T-helper 1 cell treated with Interleukin-12 subunit alpha and Interleukin-12 subunit beta and Interleukin-4 antibody, amounts not matched to agents 30 ng/mL and 1 ng/mL, for 36 hours (primary cell): ENCODE measurements around the gene RMI1. TPM values are rescaled to one million over a fixed set of nuclear protein-coding genes. Genes with fewer than 3 reads are reported as not detected.
"Not testable (repeated sequence)": the region's sequence is repeated elsewhere in the genome, so short reads cannot be mapped to it uniquely, and the experiment has no call there.

Source experiments
- intact Hi-C: fragments of 100-400 bp; cut with micrococcal nuclease; formaldehyde crosslinking; loops from one replicate; pipeline ENCODE4 v1.15.1; 2024
- total RNA-seq: library from RNA; stranded (reverse); gene quantifications from 2 replicates; pipeline ENCODE4 v1.2.3, GENCODE V29; 2022

RMI1 gene
- total RNA-seq: 23.4 and 25.4 TPM in 2 replicates

DNA sequence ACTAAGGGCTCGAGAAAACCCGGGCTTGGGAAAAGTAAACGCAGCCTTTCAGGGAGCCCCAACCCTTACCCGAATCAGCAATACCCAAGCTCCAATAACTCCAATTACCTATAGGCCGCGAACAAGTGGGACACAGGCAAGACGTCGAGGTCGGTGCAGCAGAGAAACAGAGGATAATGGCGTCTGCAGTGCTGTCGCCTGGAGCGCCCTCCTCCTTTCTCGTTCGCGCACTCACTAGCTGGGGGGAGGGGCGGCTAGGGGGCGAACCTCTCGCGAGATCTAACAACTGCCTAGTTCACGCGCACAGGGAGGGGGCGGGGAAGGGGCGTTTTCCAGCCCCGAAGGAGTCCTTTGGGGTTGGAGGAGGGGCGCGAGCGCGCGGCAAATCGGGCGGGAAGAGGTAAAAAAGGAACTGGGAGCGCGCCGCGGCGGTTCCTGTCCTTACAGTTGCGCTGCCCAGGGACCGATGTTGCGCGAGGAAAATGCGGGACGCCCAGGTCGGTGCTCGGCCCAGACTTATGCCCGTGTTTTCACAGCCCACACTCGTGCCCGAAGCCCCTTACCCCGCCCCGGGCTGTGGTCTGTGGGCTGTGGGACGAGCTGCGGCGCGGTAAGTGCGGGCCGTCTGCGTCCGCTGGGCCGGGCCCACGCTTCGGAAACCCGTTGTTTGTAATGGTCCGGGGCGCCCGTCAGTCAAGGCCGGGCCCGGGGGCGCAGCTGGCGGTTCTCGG is at the start of gene RMI1:
Gene RMI1, plus strand, starts transcription at position 411 of the 731 bp plus-strand sequence. CDS start 20,182 bp downstream, outside the sequence.
- intact Hi-C loops: loop anchor here (1.0 to 5.0 kb wide), 15 partner anchors 22 to 1960 kb away; partner anchors contain the start of genes GKAP1 and KIF27

- intact Hi-C loops: no loop called here
Observed at GRCh38 chr9:83930881-83931280, 49.7 kb upstream of the RMI1 start.

GRCh38 chr9:83932011-83932410 is 48.6 kb upstream of the RMI1 start:
- intact Hi-C loops: no loop called here

DNA sequence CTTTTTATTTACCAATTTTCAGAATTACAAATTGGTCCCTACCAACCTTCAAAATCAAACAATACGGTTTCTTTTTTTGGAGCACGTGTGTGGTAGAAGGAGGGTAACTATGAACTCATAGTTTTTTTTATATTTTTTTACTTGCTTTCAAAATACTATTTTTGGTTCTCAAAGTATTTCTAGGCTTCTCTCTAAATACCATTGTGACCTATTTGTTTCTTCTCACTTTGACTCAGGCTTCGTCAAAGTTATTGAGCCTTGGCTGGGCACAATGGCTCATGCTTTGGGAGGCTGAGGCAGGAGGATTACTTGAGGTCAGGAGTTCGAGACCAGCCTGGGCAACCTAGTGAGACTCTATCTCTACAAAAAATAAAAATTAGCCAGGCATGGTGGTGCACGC is 47.8 kb upstream of the RMI1 start:
- intact Hi-C loops: no loop called here

DNA sequence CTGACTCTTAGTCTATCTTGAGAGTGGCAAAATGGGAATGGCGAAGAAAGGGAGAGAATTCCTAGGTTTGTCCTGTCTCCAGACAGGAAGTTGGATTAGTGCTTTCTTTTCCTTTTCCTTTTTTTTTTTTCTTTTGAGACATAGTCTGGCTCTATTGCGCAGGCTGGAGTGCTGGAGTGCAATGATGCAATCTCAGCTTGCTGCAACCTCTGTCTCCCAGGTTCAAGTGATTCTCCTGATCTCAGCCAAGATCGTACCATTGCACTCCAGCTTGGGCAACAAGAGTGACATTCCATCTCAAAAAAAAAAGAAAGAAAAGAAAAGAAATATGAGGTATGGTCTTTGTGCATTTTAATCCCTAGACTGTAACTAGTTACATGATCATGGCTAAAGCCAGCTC is 46.8 kb upstream of the RMI1 start:
- intact Hi-C loops: no loop called here

- intact Hi-C loops: no loop called here
Observed at GRCh38 chr9:83934569-83935275, 45.9 kb upstream of the RMI1 start.

- intact Hi-C loops: no loop called here
Observed at GRCh38 chr9:83935276-83935935, 45.2 kb upstream of the RMI1 start.

DNA sequence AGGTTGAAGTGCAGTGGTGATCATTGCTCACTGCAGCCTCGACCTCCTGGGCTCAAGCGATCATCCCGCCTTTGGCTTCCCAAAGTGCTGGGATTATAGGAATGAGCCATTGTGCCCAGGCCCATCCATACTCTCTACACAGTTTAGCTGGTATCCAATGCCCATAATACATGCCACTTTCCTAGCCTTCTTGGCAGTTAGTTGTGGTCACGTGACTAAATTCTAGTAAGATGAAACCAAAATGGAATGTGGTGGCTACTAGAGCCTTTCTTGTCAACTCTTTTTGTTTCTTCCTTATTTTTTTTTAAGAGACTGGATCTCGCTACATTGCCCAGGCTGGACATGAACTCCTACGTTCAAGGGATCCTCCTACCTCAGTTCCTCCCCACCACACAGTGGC is 44.1 kb upstream of the RMI1 start:
- intact Hi-C loops: no loop called here

GRCh38 chr9:83937861-83938455 is 42.6 kb upstream of the RMI1 start:
- intact Hi-C loops: loop anchor here (1.0 kb wide), 8 partner anchors 17 to 459 kb away; partner anchors contain the start of gene KIF27

- intact Hi-C loops: no loop called here
Observed at GRCh38 chr9:83940590-83941303, 39.9 kb upstream of the RMI1 start.

DNA sequence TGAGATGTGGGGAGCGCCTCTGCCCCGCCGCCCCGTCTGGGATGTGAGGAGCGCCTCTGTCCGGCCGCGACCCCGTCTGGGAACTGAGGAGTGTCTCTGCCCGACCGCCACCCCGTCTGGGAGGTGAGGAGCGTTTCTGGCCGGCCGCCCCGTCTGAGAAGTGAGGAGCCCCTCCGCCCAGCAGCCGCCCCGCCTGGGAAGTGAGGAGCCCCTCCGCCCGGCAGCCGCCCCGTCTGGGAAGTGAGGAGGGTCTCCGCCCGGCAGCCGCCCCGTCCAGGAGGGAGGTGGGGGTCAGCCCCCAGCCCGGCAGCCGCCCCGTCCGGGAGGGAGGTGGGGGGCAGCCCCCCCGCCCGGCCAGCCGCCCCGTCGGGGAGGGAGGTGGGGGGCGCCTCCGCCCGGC is 32.5 kb upstream of the RMI1 start:
- intact Hi-C loops: not testable (repeated sequence)

GRCh38 chr9:83956086-83956435 is 24.5 kb upstream of the RMI1 start:
- intact Hi-C loops: loop anchor here (1.0 kb wide), 2 partner anchors 24 to 35 kb away; partner anchors contain the start of genes HNRNPK, KIF27 and RMI1

- intact Hi-C loops: loop anchor here (1.0 kb wide), 3 partner anchors 9 to 35 kb away; partner anchors contain the start of genes HNRNPK, KIF27 and RMI1
Observed at GRCh38 chr9:83956436-83957247, 24.0 kb upstream of the RMI1 start.

GRCh38 chr9:83957248-83957513 is 23.4 kb upstream of the RMI1 start:
- intact Hi-C loops: loop anchor here (1.0 kb wide), 1 partner anchor 8 kb away; no protein-coding TSS in a partner anchor

DNA sequence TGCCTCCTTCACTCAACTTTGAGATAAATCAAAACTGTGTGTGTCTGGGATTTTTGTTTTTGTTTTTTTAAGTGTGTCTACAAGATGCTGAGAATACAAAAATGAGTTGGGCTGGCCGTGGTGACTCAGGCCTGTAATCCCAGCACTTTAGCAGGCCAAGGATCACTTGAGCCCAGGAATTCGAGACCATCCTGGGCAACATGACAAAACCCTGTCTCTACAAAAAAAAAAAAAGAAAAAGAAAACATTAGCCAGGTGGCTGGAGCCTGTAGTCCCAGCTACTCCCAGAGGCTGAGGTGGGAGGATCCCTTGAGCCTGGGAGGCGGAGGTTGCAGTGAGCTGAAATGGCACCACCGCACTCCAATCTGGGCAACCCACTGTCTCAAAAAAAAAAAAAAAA is 21.5 kb upstream of the RMI1 start:
- intact Hi-C loops: no loop called here

DNA sequence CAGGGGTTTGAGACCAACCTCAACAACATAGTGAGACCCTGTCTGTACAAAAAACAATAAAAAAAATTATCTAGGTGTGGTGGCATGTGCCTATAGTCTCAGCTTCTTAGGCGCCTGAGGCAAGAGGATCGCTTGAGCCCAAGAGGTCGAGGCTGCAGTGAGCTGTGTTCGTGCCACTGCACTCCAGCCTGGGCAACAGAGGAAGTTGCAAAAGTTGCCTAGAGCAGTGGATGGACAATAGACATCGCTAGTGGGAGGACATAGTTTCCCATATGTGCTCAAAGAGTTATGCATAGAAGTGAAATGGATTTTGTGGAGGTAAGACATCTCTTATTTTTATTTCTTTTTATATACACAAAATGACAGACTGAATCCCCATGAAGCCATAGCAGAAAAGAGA is 19.6 kb upstream of the RMI1 start:
- intact Hi-C loops: no loop called here

DNA sequence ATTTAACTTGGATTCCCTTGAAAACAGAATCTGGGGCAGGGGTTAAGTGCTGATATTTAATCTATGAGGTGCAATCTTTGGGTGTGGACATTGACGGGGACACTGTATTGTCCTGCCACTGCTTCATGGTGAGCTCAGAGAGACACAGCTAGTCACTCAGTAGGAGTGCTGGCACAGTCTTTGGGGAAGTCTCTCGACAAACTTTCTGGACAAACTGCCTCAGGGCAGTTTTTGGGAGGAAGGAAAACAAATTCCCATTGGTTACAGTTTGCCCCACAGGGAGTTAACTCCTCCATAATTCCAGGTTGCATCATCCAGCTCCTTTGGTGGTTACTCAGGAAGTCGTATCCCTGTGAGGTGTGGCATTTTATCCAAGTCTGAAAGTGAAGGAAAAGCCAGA is 18.4 kb upstream of the RMI1 start:
- intact Hi-C loops: no loop called here

DNA sequence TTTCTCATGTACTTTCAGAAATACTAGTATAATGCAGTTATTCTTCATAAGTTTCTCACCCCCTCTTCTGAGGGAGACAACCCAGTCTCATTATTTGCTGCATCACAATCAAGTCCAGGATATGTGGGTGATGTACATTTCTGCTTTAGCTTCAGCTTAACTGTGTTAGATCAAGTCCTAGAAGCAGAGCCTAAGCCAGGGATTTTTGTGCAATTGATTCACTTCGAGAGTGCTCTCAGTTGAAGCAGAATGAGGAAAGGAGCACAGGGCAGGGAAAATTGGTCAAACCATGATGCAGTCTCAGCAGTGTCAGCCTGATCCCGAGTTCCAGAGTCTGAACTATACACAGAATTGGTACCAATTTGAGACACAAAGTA is 15.6 kb upstream of the RMI1 start:
- intact Hi-C loops: loop anchor here (1.0 kb wide), 1 partner anchor 8 kb away; no protein-coding TSS in a partner anchor

GRCh38 chr9:83965350-83966208 is 15.0 kb upstream of the RMI1 start:
- intact Hi-C loops: loop anchor here (1.0 kb wide), 1 partner anchor 8 kb away; no protein-coding TSS in a partner anchor
